ENCODE results near the gene TCF7L2.

DNA sequence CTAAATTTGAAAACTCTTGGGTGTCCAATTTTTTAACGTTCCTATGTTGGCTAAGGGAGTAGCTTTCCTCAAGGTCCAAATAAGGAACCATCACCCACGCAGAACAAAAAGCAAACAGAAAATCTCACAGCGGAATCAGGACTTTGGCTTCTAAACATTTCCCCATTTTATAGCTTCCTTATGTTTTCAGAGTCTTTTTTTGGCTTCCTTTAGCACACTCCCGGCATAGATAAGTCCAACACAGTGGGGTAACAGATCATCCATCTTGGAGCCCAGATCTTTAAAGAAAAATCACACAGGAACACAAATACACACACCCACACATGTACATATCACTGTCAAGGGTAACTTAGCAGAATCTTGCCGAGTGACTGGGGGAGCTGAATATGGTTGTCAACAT is 4.2 kb upstream of the TCF7L2 start:
- TF ChIP-seq POLR2A (IDR thresholded peaks at IDR 0.05) = no peak
- no peak for TF ChIP-seq EP300 (IDR thresholded peaks at IDR 0.05)
- TF ChIP-seq CTCF (IDR thresholded peaks at IDR 0.05) = no peak

Measured in tibial nerve (tissue), 4 donors.